HFF-Myc (cell line): Measurements from ENCODE around the gene KIRREL3.

ENCODE experiments used
- DNase-seq: peaks from one replicate; pipeline ENCODE4 v3.0.0-alpha.2; 2011; ENCODE audit warnings: low read depth; ENCODE audit errors: extremely low read depth
- H3K4me3 ChIP-seq: replicated peaks from 2 replicates; pipeline ENCODE4 v1.5.1; 2011; ENCODE audit warnings: low read depth, mild to moderate bottlenecking, control low read depth, low read length
- TF ChIP-seq, protein P1 (sequence below): IDR thresholded peaks from 2 replicates; pipeline ENCODE4 v1.5.1; 2012; ENCODE audit warnings: mild to moderate bottlenecking, low read depth, low read length, control low read depth; ENCODE audit errors: missing control alignments

The KIRREL3 gene

DNA sequence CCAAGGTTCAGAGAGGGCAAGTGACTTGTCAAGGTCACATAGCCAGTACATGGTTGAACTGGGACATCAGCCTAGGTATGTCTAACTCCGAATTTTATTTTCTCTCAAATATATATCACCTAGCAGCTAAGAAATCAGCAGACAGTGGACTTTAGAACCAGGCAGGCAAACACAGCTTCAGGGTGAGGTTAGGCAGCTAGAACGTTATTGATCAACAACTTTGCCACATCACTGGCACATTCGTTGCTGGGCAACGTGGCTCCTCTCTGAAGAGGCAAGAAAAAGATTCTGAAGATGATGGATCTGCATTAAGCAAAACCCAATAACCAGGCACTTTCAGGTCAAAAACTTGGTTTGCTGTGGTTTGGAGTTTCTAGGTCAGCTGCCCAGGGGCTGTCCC, 258.0 kb downstream of the KIRREL3 start:
- no peak overlapping the region for H3K4me3 ChIP-seq
- TF ChIP-seq, protein P1, sequence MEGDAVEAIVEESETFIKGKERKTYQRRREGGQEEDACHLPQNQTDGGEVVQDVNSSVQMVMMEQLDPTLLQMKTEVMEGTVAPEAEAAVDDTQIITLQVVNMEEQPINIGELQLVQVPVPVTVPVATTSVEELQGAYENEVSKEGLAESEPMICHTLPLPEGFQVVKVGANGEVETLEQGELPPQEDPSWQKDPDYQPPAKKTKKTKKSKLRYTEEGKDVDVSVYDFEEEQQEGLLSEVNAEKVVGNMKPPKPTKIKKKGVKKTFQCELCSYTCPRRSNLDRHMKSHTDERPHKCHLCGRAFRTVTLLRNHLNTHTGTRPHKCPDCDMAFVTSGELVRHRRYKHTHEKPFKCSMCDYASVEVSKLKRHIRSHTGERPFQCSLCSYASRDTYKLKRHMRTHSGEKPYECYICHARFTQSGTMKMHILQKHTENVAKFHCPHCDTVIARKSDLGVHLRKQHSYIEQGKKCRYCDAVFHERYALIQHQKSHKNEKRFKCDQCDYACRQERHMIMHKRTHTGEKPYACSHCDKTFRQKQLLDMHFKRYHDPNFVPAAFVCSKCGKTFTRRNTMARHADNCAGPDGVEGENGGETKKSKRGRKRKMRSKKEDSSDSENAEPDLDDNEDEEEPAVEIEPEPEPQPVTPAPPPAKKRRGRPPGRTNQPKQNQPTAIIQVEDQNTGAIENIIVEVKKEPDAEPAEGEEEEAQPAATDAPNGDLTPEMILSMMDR: no peak
- no peak for DNase-seq

DNA sequence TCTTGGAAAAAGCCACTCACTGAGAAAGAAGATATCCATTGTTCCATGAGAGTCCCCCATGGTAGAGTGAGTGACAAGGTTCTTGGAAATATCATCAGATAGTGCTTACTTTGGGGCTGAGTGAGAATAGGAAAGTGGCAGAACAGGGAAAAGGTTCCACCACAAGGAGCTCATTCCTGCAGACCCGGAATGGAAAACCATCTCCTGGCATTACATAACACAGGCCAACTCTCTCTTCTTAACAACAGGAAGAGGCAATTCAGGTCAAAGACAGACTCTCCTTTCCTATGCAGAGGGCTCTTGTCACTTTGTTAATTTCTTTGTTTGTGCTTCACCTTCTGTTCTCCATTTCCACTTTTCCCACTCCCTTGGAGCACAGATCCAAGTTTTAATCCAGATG, 259.7 kb downstream of the KIRREL3 start:
- no peak for DNase-seq
- TF ChIP-seq, protein P1: no peak

DNA sequence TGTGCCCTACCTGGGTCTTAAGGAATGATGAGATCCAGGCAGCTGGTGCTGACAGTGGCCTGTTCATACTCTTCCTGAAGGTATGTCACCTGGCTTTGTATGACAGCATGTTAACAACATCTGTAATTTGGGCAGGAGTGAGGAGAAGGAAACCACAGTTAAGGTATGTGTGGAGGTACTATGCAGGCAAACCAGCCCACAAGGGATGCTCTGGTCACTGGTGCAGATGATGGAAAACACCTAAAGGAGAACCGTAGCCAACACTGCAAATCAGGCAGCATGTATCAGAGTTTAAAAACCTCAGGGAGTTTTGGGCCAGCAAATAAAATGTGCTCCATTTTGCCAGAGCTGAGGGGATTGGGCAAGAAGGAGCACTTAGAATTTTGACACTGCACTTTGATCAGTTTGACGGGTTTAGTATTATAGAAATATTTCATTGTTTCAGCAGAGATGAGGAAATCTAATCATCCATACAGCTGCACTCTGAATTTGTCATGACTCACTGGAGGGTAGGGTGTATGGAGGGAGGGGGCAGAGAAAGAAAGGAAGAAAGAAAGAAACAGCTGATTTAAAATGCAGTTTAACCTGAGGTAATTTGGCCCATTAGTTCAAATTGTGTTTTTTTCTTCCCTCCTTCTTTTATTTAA, 260.9 kb downstream of the KIRREL3 start:
- TF ChIP-seq, protein P1: no peak

More for the DNA sequence above, 259.7 kb downstream of the KIRREL3 start:
- no peak overlapping the region for H3K4me3 ChIP-seq

DNA sequence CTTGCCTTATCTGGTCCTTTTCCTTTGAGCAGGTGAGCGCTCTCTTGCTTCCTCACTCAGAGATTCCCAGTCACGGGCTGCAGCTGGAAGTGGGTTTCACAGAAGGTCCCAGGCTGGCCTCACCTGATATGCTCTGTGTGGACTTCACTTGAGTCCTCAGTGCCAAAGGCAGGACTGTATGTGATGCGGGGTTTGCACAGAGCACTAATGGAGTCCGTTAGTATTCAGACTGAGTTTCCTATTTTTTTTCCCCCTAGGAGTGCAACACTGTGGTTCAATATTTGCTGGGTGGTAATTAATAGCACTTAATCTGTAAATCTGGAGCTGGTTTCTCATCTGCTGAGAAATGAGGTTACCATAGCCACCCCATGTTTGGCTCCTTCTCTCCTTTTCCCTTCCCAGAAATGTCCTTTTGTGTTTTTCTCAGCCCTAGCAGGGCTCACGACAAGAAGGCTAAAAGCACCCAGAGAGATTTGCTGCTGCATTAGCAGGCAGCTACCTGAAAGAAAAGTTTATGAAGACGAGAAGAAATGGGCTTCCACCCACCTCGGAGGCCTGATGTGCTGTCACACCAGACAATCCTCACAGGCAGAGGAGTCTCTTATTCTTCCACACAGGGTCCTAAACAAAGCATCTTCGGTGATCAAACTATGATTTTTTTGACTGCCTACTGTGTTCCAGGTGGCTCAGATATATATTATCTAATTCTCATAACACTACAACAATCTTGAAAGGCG, 262.1 kb downstream of the KIRREL3 start:
- H3K4me3 ChIP-seq: no peak overlapping the region
- DNase-seq: no peak
- TF ChIP-seq, protein P1: no peak

More for the DNA sequence above, 260.9 kb downstream of the KIRREL3 start:
- H3K4me3 ChIP-seq: no peak overlapping the region
- DNase-seq: no peak

DNA sequence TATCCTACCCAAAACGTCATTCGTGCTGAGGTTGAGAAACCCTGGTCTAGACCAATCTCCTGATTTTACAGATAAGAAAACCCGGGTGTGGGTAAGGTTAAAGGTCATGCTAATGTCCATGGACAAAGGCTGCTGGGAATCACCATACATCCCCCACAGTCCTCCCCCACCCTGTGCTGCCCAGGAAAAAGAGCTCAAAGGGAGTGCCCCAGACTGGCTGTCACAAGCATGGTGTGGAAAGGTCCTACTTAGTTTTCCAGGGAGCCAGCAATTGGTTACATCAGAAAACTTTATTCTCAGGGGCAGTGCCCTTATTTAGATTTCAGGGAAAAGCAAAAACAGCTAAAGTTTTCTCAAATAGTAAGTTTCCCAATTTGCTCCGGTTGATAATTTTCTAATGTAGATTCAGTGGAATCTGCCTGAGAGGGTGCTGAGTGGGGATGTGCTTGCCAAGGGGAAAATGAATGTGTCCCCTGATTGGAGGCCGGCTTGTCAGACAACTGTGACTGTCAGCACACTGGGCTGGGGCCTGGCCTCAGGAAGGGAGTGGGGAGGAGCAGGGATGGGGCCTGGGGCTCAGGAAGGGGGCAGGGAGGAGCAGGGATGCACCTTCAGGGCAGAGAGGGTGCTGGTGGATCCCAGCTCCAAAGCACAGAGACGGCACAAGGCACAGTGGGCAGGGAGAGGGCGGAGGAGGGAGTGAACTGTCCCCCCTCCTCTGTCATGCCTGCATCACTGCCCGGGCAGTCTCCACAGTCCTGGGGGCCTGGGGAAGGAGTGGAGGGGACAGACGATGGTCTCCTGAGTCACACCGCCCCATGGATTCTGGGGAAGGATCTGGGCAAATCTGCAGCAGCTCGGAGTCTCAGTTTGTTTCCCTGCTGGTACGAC, 263.6 kb downstream of the KIRREL3 start:
- TF ChIP-seq, protein P1: no peak
- no peak overlapping the region for H3K4me3 ChIP-seq
- DNase-seq: no peak

DNA sequence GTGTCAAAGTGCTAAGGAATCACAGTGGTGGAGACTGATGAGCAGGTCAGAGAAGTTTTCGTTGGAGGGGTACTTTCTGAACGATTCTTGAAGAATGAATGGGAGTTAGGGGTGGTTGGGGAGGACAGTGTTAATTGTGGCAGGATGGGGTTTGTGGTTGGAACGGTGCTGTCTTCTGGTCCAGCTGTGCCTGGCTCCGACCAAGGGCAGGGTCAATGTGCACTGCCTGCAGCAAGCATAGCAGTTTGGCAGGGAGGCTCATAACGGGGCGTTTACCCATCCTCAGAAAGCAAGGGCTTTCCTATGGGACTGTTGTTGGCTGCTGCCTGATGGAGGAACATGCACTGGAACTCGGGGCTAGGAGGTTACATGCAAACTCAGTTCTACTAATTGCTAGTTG, 265.8 kb downstream of the KIRREL3 start:
- DNase-seq: no peak
- no peak overlapping the region for H3K4me3 ChIP-seq
- TF ChIP-seq, protein P1: no peak
